Measurements from ENCODE around the gene CBX8. TPM values are rescaled to one million over a fixed set of nuclear protein-coding genes. Genes with fewer than 3 reads are reported as not detected.

The CBX8 gene
- total and polyA plus RNA-seq, 10 donors = 2.1 to 5.6 (median 3.4) TPM

DNA sequence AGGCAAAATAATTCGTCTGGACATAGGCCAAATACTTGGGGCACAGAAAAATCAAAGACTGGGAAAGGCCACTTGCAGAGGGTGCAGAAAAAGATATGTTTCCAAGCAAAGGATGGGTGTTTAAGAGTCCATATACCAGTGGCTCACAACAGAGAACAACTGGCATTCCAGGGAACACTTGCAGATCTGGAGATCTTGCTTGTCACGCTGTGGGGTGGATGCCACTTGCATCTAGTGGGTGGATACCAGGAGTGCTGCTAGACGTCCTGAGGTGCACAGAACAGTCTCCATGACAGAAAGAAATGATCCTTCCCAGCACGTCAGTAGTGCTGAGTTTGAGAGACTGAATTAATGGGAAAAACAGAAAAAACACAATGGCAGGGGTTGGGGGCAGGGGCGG is 8.4 kb downstream of the CBX8 start:
- Histone ChIP-seq H3K9me3 (no peaks in the 10 kb centered on the region), H3K4me3 (no peak overlapping the region), H3K27me3 (replicated peaks in 1 of 7) (peaks cover 26 to 100% (median 65%) of the 10 kb centered on the region in 7 donors), H3K4me1 (peaks cover 12 to 46% (median 39%) of the 10 kb centered on the region in 6 donors), H3K27ac (no peak overlapping the region), H3K36me3 (peaks cover 0 to 20% (median 0%) of the 10 kb centered on the region in 6 donors)
- 71 to 89% (median 79%) methylated on average over 5 of the region's 5 CpGs for WGBS, 5 donors
- intact Hi-C loops (cut with DNase I; ENCODE audit: low total_unique reads) = no loop called here
- peak; percentile 9 for DNase-seq
- TF ChIP-seq, protein P1, sequence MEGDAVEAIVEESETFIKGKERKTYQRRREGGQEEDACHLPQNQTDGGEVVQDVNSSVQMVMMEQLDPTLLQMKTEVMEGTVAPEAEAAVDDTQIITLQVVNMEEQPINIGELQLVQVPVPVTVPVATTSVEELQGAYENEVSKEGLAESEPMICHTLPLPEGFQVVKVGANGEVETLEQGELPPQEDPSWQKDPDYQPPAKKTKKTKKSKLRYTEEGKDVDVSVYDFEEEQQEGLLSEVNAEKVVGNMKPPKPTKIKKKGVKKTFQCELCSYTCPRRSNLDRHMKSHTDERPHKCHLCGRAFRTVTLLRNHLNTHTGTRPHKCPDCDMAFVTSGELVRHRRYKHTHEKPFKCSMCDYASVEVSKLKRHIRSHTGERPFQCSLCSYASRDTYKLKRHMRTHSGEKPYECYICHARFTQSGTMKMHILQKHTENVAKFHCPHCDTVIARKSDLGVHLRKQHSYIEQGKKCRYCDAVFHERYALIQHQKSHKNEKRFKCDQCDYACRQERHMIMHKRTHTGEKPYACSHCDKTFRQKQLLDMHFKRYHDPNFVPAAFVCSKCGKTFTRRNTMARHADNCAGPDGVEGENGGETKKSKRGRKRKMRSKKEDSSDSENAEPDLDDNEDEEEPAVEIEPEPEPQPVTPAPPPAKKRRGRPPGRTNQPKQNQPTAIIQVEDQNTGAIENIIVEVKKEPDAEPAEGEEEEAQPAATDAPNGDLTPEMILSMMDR (IDR thresholded peaks at IDR 0.05 in 8 of 11, conservative IDR thresholded peaks at IDR 0.05 in 3 of 11) = no peak
- no peak for TF ChIP-seq POLR2AphosphoS5 (IDR thresholded peaks at IDR 0.05)
- no peak for TF ChIP-seq POLR2A (IDR thresholded peaks at IDR 0.05)

DNA sequence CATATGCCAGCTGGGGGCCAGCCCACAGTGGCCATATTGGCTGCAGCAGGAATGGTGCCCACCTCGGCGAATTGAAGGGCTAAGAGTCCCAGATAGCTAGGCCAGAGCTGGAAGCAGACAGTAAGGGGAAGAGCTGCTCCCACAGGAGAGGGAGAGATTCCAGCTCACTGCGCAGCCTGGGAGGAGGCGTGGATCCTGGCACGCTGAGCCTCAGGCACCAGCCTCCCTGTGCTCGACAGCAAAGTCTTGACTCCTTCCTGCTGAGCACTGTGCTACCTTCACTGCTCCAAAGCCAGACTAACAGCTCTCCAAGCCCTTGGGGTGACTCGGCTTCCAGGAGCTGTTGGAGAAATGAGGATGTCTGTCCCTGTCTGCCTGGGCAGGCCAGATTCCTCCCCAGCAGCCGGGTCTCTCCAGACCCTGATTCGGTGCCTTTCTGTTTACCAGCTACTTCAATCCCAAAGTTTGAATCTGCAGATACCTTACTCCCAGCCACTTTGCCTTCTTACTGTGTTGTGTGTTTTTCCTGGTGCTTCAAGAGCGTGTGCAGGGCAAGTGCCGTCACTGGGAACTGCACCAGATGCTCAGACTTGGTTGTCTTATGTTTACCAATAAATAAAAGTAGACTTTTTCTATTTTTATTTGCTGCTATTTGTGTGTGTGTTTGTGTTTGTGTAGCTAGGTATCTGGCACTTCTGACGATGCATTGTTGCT is 9.8 kb downstream of the CBX8 start:
- TF ChIP-seq, protein P1 (IDR thresholded peaks at IDR 0.05 in 8 of 11, conservative IDR thresholded peaks at IDR 0.05 in 3 of 11) = no peak
- Histone ChIP-seq H3K27me3 (replicated peaks in 1 of 7) (peaks cover 24 to 100% (median 56%) of the 10 kb centered on the region in 7 donors), H3K27ac (no peak overlapping the region), H3K36me3 (peaks cover 0 to 20% (median 0%) of the 10 kb centered on the region in 6 donors), H3K4me3 (no peak overlapping the region), H3K4me1 (peaks cover 12 to 37% (median 29%) of the 10 kb centered on the region in 6 donors), H3K9me3 (no peaks in the 10 kb centered on the region)
- no peak for DNase-seq
- intact Hi-C loops (cut with DNase I; ENCODE audit: low total_unique reads) = no loop called here
- WGBS, 5 donors = 86 to 93% (median 90%) methylated on average over 12 of the region's 12 CpGs

DNA sequence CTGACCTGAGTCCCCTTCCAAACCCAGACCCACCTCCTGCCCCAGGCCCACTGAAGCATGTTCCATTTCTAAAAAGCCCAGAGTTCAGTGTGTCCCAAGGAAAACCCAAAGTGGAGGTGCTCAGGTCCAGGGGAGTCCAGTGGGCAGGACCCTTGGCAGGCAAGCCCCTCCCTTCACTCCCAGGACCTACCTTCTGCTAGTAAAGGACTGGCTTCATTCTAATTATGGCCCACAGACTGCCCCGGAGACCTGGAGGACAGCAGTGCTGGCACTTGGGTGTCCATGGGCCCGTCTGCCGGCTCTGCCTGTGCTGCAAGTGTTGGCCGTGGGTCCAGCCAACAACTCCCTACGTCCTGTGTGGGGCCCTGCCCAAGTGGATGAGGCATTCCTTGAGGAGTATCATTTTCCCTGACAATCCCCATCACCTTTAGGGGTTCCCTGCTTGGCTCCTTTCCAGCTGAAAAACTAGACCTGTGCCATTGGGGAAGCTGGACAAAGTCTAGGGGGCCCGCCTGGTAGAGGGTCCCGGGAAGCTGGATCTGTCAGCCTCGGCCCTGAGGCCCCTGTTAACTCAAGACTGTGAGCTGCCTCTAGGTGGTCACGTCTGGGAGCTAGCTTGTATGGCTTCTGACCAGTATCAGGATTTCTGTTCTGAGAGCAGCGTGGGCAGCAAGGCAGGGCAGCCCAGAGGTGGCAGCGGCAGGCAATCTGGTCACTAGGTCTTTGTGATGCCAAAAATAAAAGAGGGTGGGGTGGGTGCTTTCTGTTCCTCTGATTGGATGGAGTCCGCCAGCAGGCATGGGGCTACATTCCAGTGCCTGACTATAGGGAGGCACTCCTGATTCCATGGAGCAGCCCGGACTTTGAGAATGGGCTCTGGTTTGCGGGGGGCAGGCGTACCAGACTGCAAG is 10.7 kb downstream of the CBX8 start:
- H3K27me3 ChIP-seq (replicated peaks in 1 of 7) = peaks cover 18 to 100% (median 53%) of the 10 kb centered on the region in 7 donors

More for the DNA sequence above, 10.7 kb downstream of the CBX8 start:
- 86 to 100% (median 92%) methylated on average over 6 to 15 of the region's 15 CpGs for WGBS, 5 donors
- DNase-seq = no peak
- peaks cover 15 to 37% (median 30%) of the 10 kb centered on the region in 6 donors for H3K4me1 ChIP-seq
- intact Hi-C loops (cut with DNase I; ENCODE audit: low total_unique reads) = no loop called here
- H3K36me3 ChIP-seq = peaks cover 0 to 20% (median 0%) of the 10 kb centered on the region in 6 donors
- no peaks in the 10 kb centered on the region for H3K9me3 ChIP-seq
- TF ChIP-seq, protein P1 (IDR thresholded peaks at IDR 0.05 in 8 of 11, conservative IDR thresholded peaks at IDR 0.05 in 3 of 11) = no peak
- TF ChIP-seq POLR2AphosphoS5 (IDR thresholded peaks at IDR 0.05) (no peak), POLR2A (IDR thresholded peaks at IDR 0.05) (no peak)
- H3K27ac ChIP-seq = no peak overlapping the region
- H3K4me3 ChIP-seq = no peak overlapping the region

All from spleen (tissue), 11 donors.